GM19395 (cell line): Measurements from ENCODE around the gene OPHN1.
"Not testable (repeated sequence)": the region's sequence is repeated elsewhere in the genome, so short reads cannot be mapped to it uniquely, and the experiment has no call there.

Source experiments
- ATAC-seq: cut with Tn5 transposase; IDR thresholded peaks from one replicate; pipeline ENCODE4 v1.9.1; 2021; ENCODE audit warnings: mild to moderate bottlenecking, moderate library complexity; ENCODE audit not compliant: unreplicated experiment

The OPHN1 gene

DNA sequence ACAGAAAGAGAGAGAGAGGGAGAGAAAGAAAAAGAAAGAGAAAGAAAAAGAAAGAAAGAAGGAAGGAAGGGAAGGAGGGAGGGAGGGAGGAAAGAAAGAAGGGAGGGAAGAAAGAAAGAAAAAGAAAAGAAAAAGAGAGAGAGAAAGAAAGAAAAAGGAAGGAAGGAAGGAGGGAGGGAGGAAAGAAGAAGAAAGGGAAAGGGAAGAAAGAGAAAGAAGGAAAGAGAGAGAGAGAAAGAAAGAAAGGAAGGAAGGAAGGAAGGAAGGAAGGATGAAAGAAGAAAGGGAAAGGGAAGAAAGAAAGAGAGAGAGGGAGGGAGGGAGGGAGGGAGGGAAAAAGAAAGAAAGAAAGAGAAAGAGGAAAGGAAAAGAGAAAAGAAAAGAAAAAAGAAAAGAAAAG lies 10.8 kb downstream of the OPHN1 start:
- ATAC-seq: no peak

DNA sequence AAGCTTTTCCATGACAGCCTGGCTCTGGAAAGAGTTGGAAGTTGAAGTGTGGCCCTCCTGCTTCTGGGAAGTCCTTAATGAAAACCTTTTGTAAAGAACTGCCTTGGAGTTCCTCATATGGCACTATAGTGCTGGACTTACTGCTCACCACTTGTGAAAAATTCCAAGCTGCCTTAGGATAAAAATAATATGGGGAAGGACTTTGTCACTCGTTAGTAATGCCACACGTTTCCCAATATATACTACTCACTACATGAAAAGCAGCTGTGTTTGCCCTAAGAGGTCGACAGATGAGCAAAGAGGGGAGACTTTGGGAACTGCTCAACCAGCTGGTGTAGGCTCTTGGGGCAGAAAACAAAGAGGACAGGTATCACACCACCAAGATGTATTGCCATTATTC lies 11.7 kb downstream of the OPHN1 start:
- ATAC-seq: no peak

DNA sequence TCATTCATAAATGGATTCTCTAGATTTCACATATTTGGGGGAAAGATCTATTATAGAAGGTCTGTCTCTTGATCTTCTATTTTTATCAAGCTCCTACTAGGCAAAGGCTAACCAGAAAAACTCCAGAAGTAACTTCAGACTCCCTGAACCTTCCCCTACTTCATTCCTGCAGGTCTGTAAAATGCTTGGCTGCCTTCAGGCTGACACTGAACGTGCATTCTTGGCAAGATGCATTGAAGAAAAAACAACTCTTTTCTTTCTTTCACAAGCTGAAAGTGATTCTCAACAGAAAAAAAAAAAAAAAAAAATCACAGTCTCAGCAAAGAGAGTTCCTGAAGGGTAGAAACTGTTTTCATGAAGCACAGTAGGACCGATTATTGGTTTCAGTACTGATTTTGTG lies 12.7 kb downstream of the OPHN1 start:
- no peak for ATAC-seq

DNA sequence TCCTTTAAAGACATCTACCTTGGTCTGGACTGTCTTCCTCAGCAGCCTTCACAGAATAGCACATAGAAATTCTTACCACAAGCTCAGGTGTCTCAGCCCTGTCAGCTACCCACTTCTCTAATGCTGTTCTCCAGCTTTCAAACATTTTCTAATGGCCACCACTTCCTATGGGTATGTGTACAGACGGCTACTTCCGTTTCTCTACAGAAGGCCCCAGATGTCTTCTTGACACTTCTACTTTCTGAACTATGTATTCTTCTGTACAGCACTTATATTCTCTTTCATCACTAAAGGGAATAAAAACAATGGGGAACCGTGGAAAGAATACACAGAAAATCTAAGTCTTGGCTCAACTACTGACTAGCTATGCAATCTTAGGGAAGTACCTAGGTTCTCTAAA lies 13.3 kb downstream of the OPHN1 start:
- ATAC-seq: peak; percentile 71

DNA sequence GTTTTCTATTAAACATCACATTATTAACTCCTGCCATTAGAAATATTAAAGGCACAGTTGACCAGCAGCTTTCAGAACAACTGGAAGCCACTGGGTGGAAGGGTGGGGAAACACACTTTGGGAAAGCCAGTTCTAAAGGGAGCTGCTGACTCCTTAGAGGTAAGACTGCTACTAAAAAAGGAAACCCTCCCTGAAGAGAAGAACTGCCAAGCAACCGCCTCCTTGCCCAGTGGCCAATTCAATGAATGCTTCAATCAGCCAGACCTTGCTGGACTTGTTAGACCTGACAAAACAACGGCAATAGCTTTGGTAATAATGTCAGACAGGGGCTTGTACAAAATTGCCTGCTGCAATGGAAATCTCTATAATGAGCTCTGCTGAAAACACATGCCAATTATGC lies 15.6 kb downstream of the OPHN1 start:
- ATAC-seq: no peak

DNA sequence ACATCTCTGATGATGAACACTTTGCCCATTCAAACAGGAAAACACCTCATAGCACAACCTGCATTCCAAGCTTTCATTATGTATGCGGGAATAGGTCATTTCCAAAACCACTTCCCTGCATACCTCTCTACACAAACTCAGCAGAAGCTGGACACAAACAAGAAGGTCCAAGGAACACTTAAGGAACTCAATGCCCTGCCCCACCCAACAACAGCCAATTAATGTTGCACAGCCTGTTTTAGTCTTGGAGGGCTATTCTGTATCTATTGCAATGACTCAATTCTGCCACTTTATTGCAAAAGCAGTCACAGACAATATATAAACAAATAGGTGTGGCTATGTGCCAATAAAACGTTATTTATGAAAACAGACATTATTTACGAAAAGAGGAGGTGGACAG lies 16.7 kb downstream of the OPHN1 start:
- ATAC-seq: no peak

DNA sequence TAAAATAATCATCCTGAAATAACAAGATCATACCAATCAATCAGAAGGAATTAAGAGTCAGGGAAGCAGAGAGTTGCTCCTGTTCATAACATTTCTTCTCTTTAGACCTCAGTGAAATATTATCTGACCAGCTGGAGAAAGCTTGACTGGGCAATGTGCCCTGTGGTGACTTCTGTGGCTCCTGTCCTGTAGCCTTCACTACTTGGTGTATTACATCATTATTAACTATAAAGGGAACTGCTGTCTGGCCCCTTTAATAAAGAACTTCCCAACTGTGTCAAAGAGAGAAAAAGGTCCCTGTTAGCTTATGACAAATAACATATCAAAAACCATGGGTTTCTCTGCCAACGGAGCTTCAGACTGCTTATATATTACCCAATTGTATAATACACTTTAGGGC lies 18.0 kb downstream of the OPHN1 start:
- ATAC-seq: no peak

DNA sequence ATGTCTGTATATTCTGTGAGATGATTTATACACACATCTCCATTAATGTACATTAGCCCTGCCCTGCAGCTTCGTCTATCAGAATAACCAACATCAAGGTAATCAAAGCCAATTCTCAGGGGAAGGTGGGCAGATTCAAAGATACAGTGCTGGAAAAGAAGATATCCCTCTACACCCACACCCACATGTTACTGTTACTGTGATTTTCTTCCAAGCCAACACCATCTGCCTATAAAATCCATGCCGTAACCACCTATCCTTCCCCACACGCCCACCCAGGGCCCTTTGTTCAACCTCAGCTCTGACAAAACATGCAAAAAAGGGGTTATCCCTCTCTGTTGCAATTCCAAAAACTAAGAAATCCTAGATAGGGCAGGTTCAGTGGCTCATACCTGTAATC lies 20.0 kb downstream of the OPHN1 start:
- ATAC-seq: no peak

DNA sequence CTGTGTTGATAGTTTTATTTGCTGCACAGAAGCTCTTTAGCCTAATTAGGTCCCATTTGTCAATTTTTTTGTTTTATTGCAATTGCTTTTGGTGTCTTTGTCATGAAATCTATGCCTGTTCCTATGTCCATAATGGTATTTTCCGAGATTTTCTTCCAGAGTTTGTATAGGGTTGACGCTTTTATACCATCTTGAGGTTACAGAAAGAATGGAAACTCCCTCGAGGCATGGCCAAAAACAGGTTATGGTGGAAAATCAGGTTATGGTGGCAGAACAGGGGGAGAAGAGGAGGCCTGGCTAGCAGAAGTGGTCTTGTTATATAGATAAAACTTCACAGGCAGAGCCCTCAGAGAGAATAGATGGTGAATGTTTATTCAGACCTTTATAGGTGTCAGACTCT lies 21.6 kb downstream of the OPHN1 start:
- no peak for ATAC-seq

DNA sequence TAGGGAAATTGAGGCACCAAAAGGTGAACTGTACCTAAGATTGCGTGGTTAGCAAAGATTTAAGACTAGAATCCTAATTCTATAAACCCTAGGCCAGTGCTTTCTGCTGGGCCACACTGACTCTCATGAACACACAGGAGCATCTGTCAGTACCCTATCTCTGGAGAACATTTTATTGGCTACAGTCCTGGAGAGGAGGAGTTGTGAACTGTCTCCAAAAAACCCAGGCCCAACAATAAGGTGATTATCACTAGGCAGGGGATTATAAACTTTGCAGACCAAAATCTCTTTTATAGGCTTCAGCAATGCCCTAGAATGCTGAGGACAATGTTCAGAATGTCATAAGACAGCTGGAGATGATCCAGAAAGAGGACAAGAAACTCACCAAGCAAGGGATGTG lies 24.1 kb downstream of the OPHN1 start:
- no peak for ATAC-seq

DNA sequence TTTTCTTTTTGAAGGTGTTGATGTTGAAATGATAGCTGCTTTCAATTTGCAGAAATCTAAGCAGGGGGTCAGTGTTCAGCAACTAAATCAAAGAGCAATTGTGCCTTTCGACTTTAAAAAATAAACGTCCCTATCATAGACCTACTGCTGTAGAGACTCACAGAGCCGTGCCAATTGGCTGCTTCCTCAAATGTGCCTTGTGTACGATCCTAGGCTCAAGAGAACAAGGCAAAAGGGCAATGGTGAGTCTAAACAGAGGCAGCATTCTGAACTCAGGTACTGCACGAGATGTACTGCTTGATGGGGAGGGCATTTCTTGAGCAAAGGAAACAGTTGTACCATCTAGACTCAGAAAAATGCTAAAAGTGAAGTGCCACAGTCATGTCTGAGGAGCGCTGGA lies 29.8 kb downstream of the OPHN1 start:
- ATAC-seq: no peak

DNA sequence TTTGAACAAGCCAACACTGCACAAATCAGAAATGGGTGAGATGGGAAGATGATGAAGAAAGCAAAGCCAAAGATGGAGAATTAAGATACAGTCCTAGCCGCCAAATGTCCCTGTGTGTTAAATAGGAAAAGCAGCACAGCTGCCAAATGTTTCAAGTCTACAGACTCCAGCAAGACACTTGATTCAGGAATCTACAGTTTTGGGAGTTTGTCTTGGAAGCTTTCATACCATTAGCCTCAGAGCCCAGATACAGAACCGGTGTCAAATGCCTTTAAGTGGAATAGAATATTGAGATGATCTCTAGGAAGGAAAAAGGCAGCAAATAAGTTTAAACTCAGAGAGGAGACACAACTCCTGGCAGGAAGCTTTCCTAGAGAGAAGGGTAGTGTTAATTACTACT lies 30.3 kb downstream of the OPHN1 start:
- no peak for ATAC-seq

DNA sequence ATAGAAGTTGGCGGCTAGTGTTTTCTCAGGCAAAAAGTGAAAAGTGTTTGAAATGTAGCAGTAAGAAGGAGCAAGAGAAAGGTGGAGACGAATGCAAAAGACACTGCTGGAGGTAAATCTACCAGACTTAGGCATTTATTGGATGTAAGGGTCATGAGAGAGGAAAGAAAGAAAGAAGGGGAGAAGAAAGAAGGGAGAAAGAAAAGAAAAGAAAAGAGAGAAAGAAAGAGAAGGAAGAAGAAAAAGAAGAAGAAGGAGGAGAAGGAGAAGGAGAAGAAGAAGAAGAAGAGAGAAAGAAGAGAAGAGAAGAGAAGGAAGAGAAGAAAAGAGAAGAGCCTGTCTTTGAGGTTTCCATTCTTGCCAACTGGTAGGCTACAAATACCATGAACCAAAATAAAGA lies 31.2 kb downstream of the OPHN1 start:
- ATAC-seq: no peak

DNA sequence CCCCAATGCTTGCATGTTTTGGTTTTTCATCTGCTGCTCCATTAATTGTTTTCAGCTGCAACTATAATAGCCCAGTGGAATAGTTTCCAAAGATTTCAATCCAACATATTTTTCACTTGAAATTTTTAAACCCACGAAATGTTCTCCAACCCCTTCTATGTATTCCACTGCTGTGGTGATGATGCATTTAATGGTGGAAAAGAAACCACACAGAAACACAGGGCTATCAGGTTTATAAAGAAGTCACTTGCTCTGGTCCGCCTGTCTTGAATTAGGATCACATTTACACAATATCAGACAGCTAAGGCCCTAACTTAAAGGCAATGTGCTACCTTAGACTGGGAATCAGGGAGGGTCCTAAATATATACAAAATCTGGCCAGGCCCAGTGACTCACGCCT lies 35.0 kb downstream of the OPHN1 start:
- ATAC-seq: no peak

DNA sequence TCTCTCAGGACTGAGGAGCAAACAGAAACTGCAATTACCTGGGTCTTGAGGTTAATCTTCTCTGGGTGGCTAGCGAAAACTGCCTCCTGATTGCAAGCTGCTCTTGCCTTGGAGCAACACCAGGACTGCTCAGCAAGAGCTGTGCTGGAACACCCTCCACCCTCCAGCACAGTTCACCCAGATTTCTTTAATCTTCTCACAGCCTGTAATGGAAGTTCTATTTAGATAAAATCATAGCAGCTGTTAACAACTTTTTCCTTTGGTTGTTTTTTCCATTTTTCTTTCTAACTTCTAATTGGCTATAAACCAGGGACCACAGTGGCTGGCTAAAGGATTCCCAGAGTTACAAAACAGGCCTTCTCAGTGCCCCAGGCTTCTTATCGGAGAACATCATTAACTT lies 36.3 kb downstream of the OPHN1 start:
- no peak for ATAC-seq

DNA sequence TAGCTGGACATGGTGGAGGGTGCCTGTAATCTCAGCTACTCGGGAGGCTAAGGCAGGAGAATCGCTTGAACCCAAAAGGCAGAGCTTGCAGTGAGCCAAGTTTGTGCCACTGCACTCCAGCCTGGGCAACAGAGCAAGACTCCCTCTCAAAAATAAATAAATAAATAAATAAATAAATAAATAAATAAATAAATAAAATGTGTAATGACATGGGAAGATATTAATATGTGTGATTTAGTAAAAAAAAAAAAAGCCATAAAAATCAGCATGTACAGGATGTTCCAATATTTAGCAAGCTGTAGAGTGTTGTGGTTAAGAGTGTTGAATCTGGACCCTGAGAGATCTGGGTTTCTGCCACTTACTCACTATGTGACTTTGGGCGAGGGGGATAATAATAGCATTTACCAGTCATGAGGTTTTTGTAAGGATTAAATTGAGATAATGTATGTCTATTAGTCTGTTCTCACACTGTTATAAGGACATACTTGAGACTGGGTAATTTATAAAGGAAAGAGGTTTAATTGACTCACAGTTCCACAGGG lies 43.8 kb downstream of the OPHN1 start:
- not testable (repeated sequence) for ATAC-seq

DNA sequence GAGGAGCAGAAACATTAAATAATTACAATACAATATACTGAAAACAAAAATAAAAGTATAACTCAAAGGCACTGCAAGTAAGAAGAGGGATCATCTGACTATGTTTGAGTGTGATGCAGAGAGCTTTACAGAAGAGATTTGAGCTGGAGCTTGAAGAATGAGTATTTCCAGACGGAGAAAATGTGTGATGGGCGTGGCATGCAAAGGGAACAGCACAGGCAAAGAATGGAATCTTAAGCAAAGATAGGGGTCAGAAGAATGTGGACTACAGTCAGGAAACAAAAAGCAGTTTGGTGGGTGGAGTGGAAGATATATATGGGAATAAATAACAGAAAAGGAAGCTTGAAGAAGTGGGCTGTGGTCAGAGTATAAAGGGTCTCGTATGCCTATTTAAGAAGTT lies 45.5 kb downstream of the OPHN1 start:
- no peak for ATAC-seq

DNA sequence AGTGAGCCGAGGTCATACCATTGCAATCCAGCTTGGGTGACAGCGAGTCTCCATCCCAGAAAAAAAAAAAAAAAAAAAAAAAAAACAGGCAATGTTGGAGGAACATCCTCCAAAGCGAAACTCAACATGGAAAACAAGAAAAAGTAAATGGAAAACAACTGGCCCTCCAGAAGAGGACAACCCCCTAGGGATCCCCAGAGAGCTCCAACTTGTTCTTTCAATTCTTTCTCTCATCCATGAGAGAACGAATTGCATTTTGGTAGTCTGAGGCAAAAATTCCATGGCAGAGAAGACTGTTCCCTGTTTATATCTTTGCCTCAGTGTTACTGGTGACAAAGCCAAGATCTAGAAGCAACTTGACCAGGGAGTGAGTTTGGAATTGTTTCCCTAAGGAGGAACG lies 49.8 kb downstream of the OPHN1 start:
- ATAC-seq: no peak

DNA sequence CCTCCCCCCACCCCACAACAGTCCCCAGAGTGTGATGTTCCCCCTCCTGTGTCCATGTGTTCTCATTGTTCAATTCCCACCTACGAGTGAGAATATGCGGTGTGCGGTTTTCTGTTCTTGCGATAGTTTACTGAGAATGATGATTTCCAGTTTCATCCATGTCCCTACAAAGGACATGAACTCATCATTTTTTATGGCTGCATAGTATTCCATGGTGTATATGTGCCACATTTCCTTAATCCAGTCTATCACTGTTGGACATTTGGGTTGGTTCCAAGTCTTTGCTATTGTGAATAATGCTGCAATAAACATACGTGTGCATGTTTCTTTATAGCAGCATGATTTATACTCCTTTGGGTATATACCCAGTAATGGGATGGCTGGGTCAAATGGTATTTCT lies 55.7 kb downstream of the OPHN1 start:
- not testable (repeated sequence) for ATAC-seq

DNA sequence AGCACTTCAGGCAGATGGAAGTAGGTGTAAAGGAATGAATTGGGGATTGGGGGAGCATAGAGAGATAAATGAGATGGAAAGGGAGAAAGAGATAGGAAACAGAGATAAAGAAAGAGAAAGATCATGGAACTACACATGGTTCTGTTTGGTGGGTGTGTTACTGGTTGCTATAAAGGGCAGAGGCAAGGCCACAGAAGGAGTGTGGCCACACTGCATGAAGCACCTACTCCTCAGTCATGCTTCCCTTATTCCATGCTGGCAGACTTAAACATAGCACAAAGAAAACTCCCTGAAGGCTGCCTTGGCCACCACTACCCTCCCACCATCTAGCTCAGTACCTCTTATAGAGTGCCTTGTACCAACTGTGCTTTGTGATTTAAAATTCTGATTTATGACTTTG lies 56.9 kb downstream of the OPHN1 start:
- no peak for ATAC-seq

DNA sequence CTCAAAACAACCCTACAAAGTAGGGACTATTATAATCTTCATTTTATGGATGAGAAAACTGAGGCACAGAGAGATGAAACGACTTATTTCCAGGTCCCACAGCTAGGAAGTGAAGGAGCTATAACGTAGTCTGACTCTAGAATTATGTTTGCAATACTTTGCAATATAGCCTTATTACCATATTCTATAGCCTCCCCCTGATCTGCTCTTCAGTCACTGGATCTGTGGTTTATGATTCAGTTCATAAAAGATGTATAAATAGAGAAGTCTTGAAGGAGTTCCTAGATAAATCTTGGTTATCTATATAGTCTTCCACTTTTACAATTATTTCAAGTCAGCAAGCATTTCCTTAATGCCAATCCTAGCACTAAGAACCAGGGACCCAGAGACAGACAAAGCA lies 57.5 kb downstream of the OPHN1 start:
- no peak for ATAC-seq

DNA sequence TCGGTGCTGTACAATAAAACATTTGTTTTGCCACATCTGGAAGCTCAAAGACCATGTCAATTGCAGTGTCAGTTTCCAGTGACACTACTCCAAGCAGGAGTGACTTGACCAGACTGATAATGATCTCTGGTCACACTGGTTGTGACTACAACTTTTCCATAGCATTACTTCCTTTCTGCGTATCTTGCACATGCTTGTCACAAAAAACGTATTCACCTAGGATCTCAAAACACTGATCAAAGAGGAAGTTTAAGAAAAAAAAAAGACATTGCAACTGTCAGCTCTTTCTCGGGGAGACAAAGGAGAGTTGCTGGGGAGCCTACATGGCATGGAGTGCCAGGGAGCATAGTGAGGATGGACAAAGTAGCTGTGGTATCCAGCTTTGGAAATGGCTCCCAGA lies 60.6 kb downstream of the OPHN1 start:
- ATAC-seq: no peak

DNA sequence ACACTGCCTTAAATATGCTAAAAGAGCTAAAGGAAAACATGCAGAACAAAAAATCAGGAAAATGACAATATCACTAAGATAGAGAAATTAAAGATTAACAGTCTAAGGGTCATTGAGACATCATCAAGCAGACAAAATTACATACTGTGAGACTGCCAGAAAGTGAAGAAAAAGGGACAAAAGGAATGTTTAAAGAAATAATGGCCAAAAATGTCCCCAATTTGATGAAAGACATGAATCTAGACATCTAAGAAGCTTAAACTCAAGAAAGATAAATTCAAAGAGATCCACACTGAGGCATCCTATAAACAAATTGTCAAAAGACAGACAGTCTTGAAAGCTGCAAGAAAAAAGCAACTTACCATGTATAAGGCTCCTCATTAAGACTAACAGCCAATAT lies 63.7 kb downstream of the OPHN1 start:
- no peak for ATAC-seq

DNA sequence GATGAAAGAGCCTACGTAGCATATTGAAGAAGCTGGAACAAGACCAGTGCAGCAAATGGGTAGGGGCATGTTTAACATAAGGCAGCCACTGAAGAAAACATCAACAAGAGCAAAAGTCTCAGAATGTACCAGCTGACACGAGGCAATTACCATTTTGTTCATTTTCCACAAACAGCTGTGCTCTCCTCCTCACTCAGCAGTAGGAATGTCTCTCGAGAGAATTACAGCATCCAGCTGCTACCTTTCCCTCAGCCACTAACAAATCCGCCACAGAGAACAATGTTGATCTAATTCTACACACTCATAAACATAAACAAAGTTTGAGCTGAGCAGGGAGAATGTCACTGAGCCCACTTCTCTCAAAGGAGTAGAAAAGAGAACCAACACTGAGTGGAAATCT lies 68.0 kb downstream of the OPHN1 start:
- ATAC-seq: no peak
